HTR-8/SVneo (cell line): ENCODE data around the gene RYR3.

Source experiments
- DNase-seq: peaks from one replicate; pipeline ENCODE4 v3.0.0; 2011; ENCODE audit warnings: low spot score, mixed read lengths; ENCODE audit not compliant: insufficient read length
- FAIRE-seq: peaks from 2 replicates; lab custom pipeline; 2011; peaks lifted over from hg19 to GRCh38; lab: Jason Lieb, UNC

RYR3 gene

DNA sequence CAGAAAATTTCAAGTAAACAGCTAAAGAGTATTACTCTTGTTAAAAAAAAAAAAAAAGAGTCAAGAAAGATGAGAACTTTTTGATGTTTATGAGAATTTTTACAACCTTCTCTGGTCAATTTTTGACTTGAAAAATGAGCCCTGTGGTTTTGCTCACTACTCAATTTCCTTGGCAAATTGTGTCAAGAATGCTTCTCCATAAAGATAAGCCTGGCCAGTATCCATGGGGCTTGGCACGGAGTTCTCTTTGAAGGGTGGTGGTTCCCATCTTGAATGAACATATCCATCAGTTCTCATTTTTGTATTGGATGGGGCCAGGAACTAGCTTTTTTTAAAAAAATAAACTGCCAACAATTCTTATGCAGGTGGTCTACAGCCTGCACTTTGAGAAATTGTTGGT lies 179.9 kb downstream of the RYR3 start:
- no peak for DNase-seq
- no peak for FAIRE-seq

DNA sequence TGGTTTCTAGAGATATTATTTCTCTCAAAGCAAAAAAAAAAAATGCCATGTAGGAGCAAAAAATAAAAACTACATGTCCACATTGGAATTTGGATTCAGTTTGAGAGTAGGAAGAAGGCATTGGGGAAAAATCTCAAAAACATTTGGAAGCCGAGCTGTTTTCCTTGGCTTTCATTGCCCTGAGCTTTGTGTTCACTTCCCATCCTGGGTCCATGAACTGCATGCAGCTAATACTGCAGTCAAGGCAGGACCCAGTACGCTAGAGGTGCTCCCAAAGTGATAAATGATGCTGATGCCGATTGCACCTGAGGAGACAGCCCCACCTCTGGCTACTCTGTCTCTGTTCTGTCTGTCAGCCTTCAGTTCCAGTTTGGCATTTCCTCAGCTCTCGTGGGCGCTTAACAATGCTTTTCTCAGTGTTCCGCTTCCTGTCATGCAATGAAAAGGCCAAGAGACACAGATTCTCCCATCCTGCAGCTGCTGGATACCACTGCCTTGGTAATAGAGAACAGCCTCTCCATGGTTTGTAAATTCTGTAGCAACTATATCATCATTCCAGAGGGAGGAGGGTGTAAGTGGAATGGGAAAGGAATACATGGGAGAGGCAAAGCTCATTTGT lies 181.8 kb downstream of the RYR3 start:
- FAIRE-seq = no peak
- no peak for DNase-seq

- FAIRE-seq = no peak
- DNase-seq = no peak
Measured at GRCh38 chr15:33494306-33494705, 183.5 kb downstream of the RYR3 start.

DNA sequence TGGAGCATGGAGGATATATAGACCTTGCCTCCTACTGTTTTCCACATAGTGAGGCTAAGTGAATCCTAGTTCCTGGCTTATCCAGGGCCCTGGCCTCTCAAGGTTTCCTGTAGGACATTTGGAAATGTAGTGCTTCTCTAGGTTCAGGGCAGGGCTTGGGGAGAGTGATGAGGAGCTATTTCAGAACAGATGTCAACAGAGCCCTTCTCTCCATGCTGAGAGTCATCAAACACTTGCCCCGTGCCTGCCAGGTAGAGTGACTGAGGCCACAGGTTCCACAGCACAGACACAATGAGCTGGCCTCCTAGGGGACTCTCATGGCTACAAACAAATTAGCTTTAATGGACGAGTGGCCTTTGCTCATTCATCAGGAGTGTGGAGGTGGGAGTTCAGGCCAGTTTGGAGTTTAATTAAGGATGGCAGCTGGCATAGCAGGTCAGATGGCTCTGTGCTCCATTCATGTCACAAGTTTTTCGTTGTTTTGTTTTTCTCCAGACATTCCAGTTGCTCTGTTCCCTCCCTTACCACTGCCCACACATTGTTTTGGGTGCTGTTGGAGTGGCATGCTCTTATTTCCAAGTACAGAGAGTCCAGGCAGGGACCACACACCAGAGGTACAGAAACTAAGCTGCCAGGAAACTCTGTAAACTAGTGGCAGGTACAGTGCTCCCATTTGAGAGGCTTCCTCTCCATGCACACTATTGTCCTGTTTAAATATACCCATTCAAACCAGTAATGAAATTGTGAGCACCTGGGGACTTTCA lies 189.8 kb downstream of the RYR3 start:
- FAIRE-seq = no peak
- DNase-seq = no peak

DNA sequence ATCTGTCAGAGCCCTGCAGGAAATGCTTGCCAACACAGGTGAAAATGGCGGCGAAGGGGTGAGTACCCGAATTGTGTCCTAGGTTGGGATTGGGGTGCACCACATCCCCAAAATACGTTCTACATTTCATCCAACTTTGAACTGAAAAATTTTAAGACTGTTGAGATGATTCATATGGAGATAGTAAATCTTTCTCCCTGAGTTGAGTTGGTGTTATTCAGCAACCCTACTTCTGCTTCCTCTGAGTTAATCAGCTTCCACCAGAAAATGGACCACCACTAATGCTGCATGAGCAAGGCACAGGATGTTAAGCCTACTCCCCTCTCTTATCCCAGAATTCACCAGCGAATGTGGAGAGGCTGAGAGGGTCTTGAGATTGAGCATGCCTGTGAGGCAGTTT lies 192.9 kb downstream of the RYR3 start:
- DNase-seq (no peak), FAIRE-seq (no peak)

GRCh38 chr15:33506781-33507296 lies 196.1 kb downstream of the RYR3 start:
- FAIRE-seq = no peak
- DNase-seq = no peak

DNA sequence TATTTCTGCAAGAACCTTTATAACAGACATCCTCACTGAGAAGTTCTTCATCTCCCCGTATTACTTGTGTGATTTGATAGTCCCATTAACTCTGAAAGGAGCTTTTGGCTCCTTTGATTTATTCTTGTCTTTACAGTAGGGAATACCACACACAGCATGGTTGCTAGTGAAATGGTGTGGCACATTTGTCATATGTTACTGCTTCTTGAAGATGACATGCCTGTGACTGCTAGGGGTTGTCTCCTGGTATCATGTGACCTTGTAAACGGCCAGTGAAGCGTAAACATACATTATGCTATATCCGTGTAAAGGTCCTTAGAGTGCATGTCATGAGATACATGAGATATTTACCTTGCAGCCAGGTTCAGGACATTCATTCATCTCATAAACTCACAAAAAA lies 197.9 kb downstream of the RYR3 start:
- DNase-seq (no peak), FAIRE-seq (no peak)

GRCh38 chr15:33515121-33515520 lies 204.4 kb downstream of the RYR3 start:
- DNase-seq (no peak), FAIRE-seq (no peak)

DNA sequence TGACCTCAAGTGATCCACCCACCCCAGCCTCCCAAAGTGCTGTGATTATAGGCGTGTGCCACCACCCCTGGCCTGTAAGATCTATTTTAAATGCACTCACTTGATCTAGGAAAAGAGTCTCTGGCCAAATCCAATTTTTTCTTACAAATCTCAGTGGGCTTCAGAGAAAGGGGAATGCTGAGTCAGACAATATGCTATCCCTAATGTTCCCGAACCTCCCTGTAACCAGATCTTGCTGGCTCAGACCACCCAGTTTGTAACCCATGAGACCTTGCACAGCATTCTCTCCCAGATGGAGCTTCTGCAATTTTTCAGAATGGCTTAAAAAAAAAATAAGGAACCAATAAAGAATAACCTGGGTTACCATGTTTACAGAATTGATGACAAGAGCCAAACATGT lies 205.8 kb downstream of the RYR3 start:
- no peak for FAIRE-seq
- no peak for DNase-seq

DNA sequence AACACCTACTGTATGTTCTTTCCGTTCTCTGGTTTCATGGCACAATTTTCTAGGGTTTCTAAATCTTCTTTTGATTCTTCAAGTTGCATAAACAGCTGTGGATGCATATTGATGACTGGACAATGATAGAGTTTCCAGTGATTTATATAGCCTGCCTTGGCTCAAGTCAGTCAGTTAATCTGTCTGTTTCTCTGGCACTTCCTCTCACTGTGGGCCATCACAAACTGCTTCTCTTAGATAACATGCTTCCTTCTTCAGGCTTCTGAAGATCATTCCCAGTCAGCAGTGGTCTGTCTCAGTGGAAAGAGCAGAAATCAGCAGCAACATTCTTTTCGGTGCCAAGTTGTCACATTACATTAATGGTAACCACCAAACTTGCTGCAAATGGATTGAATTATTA lies 207.2 kb downstream of the RYR3 start:
- no peak for DNase-seq
- FAIRE-seq = no peak

DNA sequence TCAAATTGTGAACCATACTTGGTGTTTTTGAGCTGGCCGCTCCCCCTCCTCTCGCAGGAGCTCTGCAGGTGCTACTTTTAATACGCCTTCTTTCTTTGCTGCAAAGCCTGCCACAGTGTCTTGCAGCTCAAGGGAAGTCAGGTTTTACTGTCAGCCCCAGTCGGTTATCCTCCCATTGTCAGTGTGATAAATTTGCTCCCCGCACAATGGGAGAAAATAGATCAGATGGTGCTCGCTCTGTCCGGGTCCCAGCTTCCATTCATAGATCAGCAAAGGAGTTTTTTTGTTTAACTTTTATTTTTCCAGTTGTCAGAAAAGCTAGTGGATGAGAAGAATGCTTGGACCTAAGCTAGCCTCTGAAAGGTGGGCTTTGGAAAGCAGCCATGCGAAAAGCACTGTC lies 207.7 kb downstream of the RYR3 start:
- DNase-seq = no peak
- no peak for FAIRE-seq

- FAIRE-seq = no peak
- no peak for DNase-seq
Measured at GRCh38 chr15:33524274-33524673, 213.5 kb downstream of the RYR3 start.

DNA sequence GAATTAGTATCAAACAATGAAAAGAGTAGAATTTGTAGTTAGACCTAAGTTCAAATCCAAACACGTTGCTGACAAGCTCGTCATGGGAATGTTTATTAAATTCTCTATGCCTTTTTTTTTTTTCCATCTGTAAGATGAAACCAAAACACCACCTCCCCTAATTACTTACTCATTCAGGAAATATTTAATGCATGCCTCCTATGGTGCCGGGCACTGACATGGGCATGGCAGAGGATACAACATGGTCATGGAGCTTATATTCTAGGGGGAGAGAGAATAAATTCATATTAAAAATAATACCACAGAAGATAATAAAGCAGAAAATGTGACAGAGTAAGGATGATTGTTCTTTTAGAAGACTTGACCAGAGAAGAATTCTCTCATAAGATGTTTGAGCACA lies 215.8 kb downstream of the RYR3 start:
- no peak for FAIRE-seq
- no peak for DNase-seq

DNA sequence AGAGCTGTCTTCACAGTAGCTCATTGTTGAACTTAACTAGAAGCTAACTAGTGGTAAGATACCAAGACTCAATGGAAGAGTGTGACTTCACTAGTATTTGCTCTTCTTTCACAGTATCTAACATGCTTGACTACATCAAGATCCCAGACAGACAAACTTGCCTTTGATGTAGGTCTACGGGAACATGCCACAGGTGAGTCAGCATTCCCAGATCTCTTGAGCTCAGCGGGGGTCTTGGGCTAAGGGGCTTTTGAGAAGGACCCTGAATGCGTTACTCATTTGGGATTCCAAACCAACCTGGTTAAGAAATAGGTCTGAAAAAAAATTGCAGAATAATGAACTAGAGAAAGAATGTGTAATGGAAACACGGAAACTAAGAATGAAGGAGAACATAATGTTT lies 222.4 kb downstream of the RYR3 start:
- FAIRE-seq (no peak), DNase-seq (no peak)

DNA sequence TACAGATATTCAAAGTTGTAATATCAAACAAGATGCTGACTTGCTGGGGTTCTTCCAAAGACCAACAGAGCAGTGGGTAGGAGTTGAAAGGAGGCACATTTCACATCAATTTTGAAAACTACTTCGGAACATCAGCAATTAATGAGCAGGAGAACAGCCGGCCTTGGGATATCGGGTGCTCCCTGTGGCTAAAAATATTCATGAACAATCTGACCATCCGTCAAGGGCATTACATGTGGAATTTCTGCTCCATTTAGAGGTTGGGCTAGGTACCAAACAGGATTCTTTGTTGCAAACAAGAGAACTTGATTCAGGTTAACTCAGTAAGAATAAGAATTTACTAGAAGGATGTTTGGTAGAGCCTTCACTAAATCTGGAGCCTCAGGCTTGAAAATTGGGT lies 223.9 kb downstream of the RYR3 start:
- no peak for FAIRE-seq
- no peak for DNase-seq

DNA sequence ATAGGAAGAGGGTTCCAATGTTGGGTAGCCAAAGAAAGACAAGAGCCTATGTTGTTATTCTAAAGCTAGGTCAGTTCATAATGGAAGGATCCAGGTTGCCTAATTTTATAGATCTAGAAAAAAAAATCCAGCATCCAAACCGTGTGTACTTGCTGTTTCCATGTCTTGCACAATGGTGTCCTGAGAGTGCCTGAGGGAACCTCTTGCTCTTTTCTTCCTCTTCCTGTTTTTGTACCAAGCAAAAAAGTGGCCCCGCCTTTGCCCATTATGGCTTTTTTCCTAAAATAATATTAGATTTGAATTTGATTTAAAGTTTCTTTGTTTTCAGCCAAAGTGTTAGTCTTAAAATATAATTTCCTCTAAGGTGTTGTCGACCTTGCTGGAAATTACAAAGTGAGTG lies 224.4 kb downstream of the RYR3 start:
- FAIRE-seq (no peak), DNase-seq (no peak)

DNA sequence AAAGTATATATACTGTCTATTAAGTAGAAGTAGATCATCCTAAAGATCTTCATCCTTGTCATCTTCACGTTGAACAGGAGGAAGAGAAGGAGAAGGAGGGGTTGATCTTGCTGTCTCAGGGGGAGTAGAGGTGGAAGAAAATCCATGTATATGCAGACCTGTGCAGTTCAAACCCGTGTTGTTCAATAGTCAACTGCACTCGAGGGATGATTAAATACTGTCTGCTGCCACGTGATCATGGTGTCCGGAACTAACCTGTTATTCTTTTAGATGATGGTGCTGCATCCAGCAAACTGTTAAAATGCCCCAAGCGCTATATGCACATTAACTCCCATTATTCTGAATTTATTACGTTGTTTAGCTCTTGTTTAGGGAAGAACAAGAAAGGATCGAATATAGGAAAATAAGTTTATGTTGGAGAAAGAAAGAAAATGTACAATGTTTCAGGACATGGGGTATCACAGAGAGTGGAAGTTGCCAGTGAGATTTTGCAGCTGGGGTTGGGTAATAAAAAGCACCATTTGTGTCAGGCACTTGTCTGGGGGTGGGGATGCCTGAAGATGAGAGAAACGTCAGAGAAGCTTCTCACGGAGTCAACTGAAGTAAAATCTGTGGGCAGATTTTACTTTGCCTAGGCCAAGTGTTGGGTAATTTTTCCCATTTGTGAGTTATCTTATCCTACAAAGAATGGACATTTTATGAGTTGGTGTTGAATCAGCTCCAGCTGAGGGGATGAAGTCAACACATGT lies 229.2 kb downstream of the RYR3 start:
- no peak for DNase-seq
- no peak for FAIRE-seq

DNA sequence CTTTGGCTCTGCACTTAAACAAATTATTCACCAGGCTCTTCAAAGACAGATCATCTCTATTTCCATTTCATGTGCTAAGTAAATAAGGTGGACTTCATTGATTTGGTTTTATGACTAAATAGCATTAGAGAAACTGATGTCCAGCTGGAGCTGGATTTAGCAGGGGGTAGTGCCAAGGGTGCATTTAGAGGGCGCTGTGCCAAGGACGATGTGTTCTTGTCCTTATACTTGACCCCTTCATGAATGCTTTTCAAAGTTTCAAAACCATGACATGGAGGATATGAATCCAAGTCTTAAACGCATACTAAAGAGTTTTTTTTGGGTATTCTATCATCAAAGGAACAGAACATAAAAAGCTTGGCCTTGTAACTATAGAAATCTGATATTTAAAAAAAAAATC lies 233.2 kb downstream of the RYR3 start:
- FAIRE-seq = no peak

DNA sequence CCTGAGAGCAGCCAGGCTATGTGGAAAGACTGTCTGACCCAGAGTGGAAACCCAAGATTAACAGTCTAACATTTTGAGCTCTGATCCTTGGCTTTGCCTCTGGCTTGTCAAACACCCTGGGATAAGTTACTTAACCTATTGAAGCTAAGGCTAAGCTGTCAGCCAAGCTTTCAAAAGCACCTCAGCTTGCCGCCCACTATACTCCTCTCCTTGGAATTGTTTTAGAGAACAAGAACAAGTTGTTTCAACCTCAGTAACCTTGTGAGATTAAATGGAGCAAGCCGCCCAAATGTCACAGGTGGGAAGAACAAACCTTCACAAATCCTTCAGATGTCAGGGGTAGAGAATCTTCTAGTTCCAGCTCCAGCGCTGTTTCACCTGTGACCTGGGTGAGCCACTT lies 235.1 kb downstream of the RYR3 start:
- no peak for DNase-seq
- FAIRE-seq = no peak

More for the DNA sequence above, 233.2 kb downstream of the RYR3 start:
- DNase-seq = no peak

DNA sequence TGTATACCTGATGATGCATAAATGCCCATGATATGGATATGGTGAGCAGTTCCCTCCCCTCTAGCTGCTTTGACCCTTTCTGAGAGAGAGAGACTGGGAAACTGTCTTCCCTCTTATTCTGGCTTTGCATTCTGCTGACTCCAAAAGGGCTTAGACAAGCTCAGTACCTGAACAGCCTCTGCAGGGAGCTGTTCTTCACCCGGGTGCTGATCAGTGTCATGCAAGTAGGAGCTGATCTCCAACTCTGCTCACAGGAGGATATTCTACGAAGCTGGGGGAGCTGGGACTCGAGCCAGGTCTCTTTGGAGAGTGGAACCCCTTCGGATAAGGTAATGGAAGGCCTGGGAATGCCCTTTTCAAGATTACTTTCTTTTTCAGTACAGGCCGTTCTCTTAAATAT lies 237.1 kb downstream of the RYR3 start:
- peak; percentile 2 for DNase-seq
- FAIRE-seq = no peak

DNA sequence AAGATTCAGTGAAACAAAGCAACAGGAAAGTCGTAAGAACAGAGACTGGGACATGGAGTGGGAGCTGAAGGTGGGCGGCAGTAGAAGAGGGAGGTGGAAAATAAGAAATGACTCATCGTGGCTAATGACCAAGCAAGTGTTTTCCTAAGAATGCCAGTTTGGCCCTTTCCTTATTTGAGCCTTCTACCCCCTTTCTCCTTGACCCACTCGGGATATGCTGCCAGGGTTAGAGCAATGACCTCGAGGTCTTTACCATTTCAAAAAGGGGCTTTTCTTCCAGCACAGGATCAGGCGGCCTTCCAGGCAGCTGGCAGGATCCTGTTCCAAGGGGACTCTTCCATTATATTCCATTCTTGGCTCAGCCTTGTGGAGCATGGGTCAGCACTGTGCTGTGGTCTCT lies 241.1 kb downstream of the RYR3 start:
- DNase-seq (no peak), FAIRE-seq (no peak)
